Breast epithelium (tissue), 4 donors: Measurements from ENCODE around the gene ABCC12. TPM values are rescaled to one million over a fixed set of nuclear protein-coding genes. Genes with fewer than 3 reads are reported as not detected.

ENCODE experiments used
- DNase-seq, 2 donors: peaks; one replicate each; pipeline ENCODE4 v3.0.0-alpha.2; 2019; ENCODE audit warnings: low spot score in 2 of 2
- H3K27ac ChIP-seq, 2 donors: fragments of 200-600 bp; sonication (generic) in 1 of 2; one replicate each; pipeline ENCODE4 v1.5.1; 2016 to 2019; ENCODE audit warnings: mild to moderate bottlenecking in 1 of 2
- H3K27me3 ChIP-seq, 2 donors: fragments of 200-600 bp; sonication (generic) in 1 of 2; one replicate each; pipeline versions ENCODE4 v1.5.1 to v1.6.0; 2017 to 2019; ENCODE audit warnings: control low read depth in 1 of 2, mild to moderate bottlenecking in 1 of 2
- H3K36me3 ChIP-seq: fragments of 200-600 bp; one replicate; pipeline ENCODE4 v1.5.1; 2019
- H3K4me1 ChIP-seq, 2 donors: fragments of 200-600 bp; sonication (generic); one replicate each; pipeline ENCODE4 v1.5.1; 2016 to 2019; ENCODE audit warnings: control low read depth in 1 of 2
- H3K4me3 ChIP-seq, 3 donors: fragments of 200-600 bp; sonication (generic); 1 replicate in 2 of 3; 2 replicates in 1 of 3; pipeline ENCODE4 v1.5.1; 2016 to 2019; ENCODE audit warnings: mild to moderate bottlenecking in 3 of 3, moderate library complexity in 2 of 3
- H3K9me3 ChIP-seq, 2 donors: fragments of 200-600 bp; sonication (generic) in 1 of 2; one replicate each; pipeline ENCODE4 v1.5.1; 2016 to 2019; ENCODE audit warnings: control low read depth in 1 of 2
- POLR2A ChIP-seq: fragments of 450-650 bp; IDR thresholded peaks from one replicate; pipeline ENCODE4 v1.6.1; 2016; ENCODE audit warnings: antibody characterized with exemption, mild to moderate bottlenecking, moderate library complexity
- POLR2AphosphoS5 ChIP-seq, 3 donors: sonication (generic); formaldehyde crosslinking; IDR thresholded peaks; one replicate each; pipeline ENCODE4 v1.6.1; 2017; ENCODE audit warnings: antibody characterized with exemption in 3 of 3
- intact Hi-C: fragments of 100-400 bp; cut with DNase I; formaldehyde crosslinking; loops from one replicate; pipeline ENCODE4 v1.15.1; 2023; ENCODE audit warnings: low total_unique reads
- total RNA-seq, 3 donors: library from RNA; depleted of rRNA; stranded (reverse); fragments of >200 nt; gene quantifications; one replicate each; pipeline ENCODE4 v1.1.0, GENCODE V29; 2016
- TF ChIP-seq, protein P1 (sequence below), 3 donors: fragments of 450-650 bp; IDR thresholded peaks; one replicate each; pipeline ENCODE4 v1.5.1; 2016 to 2017; ENCODE audit warnings: antibody characterized with exemption in 3 of 3, mild to moderate bottlenecking in 3 of 3, moderate library complexity in 3 of 3

ABCC12 gene
- total RNA-seq, 3 donors from 2014 or later = 0.15 to 1.6 TPM; not detected in 1

DNA sequence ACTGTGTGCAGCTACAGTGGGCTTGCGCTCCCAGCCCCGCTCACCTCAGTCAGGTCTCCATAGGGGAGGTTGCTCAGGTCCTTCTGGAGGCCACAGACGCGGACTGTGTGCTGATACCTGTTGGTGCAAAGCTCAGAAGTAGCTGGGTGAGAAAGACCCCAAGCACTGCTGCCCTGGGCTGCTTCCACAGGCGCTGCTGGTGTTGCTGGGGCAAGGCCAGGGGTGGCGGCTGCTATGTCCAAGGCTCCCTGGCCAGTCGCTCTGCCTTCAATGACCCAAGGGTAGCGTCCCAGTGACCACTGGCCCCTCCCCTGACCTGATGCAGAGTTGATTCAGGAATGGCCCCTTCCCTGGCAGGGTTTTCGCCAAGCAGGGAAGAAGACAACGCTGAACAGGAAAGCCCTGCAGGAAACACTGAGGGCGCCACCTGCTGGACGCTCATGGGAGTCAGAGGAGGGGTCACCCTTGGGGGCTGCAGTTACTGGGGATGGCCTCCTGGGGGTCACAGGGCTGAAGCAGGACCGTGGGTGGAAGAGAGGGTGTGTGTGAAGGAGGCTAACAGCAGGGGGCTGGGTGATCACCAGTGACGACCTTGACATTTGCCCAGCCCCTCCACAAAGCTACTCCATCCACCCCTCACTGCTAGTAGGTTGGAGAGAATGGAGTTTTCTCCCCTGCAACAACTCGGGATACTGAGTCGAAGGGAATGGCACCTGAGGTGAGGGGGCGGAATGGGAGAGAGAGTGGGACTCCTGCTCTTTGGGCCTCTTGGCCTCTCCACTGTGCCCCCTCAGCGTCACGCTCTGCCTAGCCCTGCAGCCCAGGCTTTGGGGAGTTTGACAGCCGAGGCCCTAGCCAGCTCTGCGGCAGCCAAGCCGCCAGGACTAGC, 38.3 kb downstream of the ABCC12 start:
- Histone ChIP-seq H3K27me3 (no peaks in the 10 kb centered on the region), H3K9me3 (no peaks in the 10 kb centered on the region), H3K4me1 (no peaks in the 10 kb centered on the region), H3K27ac (no peak overlapping the region), H3K4me3 (no peak overlapping the region), H3K36me3 (no peaks in the 10 kb centered on the region)
- TF ChIP-seq POLR2A (no peak), POLR2AphosphoS5 (IDR thresholded peaks at IDR 0.05) (no peak)
- TF ChIP-seq, protein P1, sequence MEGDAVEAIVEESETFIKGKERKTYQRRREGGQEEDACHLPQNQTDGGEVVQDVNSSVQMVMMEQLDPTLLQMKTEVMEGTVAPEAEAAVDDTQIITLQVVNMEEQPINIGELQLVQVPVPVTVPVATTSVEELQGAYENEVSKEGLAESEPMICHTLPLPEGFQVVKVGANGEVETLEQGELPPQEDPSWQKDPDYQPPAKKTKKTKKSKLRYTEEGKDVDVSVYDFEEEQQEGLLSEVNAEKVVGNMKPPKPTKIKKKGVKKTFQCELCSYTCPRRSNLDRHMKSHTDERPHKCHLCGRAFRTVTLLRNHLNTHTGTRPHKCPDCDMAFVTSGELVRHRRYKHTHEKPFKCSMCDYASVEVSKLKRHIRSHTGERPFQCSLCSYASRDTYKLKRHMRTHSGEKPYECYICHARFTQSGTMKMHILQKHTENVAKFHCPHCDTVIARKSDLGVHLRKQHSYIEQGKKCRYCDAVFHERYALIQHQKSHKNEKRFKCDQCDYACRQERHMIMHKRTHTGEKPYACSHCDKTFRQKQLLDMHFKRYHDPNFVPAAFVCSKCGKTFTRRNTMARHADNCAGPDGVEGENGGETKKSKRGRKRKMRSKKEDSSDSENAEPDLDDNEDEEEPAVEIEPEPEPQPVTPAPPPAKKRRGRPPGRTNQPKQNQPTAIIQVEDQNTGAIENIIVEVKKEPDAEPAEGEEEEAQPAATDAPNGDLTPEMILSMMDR (IDR thresholded peaks at IDR 0.05) = no peak
- intact Hi-C loops = no loop called here
- no peak for DNase-seq

DNA sequence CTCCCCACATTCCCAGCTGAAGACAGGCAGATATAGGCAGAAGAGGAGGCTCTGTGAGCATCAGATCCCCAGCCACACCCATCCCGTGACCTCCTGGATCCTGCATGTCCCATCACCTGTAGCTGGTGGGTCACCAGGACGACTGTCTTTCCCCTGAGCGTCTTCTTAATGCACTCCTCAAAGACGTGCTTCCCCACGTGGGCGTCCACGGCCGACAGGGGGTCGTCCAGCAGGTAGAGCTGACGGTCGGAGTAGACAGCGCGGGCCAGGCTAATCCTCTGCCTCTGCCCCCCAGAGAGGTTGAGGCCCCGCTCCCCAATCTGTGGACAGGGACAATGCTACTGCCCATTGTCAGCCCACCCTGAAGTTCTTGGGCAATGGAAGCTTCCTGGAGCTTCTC, 40.5 kb downstream of the ABCC12 start:
- DNase-seq = no peak
- no peaks in the 10 kb centered on the region for H3K36me3 ChIP-seq
- H3K9me3 ChIP-seq = no peaks in the 10 kb centered on the region
- H3K4me1 ChIP-seq = no peaks in the 10 kb centered on the region
- TF ChIP-seq POLR2AphosphoS5 (IDR thresholded peaks at IDR 0.05) (no peak), POLR2A (no peak)
- TF ChIP-seq, protein P1 (IDR thresholded peaks at IDR 0.05) = no peak
- no peak overlapping the region for H3K27ac ChIP-seq
- intact Hi-C loops = no loop called here
- no peaks in the 10 kb centered on the region for H3K27me3 ChIP-seq
- no peak overlapping the region for H3K4me3 ChIP-seq

DNA sequence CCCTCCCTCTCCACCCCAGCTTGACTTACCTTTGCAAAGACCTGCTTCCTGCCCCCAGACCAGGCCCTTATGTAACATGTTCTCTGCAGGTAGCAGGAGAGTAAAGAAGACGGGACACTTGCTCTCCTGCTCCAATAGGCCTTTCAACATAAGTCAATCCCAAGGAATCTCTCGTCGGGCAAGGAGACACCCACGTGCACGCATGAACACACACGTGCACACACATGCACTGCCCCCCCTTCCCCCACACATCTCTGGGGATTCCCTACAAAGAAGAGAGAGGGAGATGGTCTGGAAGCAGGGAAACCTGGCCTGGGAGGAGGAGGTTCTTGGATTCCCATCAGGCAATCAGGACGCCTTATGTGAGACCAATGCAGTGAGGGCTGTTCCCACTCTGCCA, 41.4 kb downstream of the ABCC12 start:
- intact Hi-C loops = no loop called here

DNA sequence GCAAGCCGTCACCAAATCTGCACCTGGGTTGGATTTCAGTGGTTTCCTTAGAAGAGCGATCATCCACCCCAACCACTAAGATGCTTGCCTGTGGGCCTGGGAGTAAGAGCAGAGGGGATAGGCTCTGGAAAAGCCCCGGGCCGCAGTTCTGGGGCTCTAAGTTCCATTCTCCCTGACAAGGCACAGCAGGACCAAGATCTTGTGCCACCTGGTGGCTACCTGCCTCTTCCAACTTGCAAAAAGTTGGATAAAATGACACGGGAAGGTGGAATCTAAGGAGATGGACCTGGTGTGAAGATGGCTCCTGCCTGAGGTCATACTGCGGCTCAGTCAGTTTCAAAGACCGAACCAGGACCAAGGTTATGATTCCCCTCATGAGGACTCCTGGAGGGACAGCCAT, 42.3 kb downstream of the ABCC12 start:
- Histone ChIP-seq H3K9me3 (no peaks in the 10 kb centered on the region), H3K27me3 (no peaks in the 10 kb centered on the region), H3K4me3 (no peak overlapping the region), H3K36me3 (no peaks in the 10 kb centered on the region), H3K4me1 (no peaks in the 10 kb centered on the region), H3K27ac (no peak overlapping the region)
- intact Hi-C loops = no loop called here
- no peak for DNase-seq
- TF ChIP-seq POLR2A (no peak), POLR2AphosphoS5 (IDR thresholded peaks at IDR 0.05) (no peak)
- TF ChIP-seq, protein P1 (IDR thresholded peaks at IDR 0.05) = no peak

More for the DNA sequence above, 41.4 kb downstream of the ABCC12 start:
- Histone ChIP-seq H3K9me3 (no peaks in the 10 kb centered on the region), H3K4me1 (no peaks in the 10 kb centered on the region), H3K4me3 (no peak overlapping the region), H3K27me3 (no peaks in the 10 kb centered on the region), H3K36me3 (no peaks in the 10 kb centered on the region), H3K27ac (no peak overlapping the region)
- DNase-seq = no peak
- TF ChIP-seq POLR2A = no peak
- TF ChIP-seq, protein P1 (IDR thresholded peaks at IDR 0.05) = no peak
- no peak for TF ChIP-seq POLR2AphosphoS5 (IDR thresholded peaks at IDR 0.05)

DNA sequence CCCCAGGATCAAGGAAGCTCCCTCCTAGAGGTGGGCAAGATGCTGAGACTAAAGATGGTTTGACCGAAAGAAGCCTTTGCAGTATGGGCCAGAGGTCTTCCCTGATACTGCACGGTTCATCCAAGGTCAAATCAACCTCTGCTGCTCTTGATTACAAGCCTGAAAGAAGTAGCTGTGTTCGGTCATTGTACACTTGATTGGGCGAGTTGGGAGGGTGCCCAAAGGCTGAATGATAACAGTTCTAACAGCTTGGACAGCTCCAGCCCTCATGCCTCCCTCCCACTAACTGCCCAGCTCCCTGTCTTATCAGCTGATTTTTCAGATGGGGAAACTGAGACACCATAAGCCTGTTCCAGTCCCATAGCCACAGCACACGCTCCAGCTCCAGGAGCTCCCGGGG, 42.8 kb downstream of the ABCC12 start:
- TF ChIP-seq, protein P1 (IDR thresholded peaks at IDR 0.05) = no peak
- no peak for TF ChIP-seq POLR2AphosphoS5 (IDR thresholded peaks at IDR 0.05)
- no peak for TF ChIP-seq POLR2A
- Histone ChIP-seq H3K4me3 (no peak overlapping the region), H3K36me3 (no peaks in the 10 kb centered on the region), H3K4me1 (no peaks in the 10 kb centered on the region), H3K27me3 (no peaks in the 10 kb centered on the region), H3K27ac (no peak overlapping the region), H3K9me3 (no peaks in the 10 kb centered on the region)
- intact Hi-C loops = no loop called here
- no peak for DNase-seq
